GM13976 (cell line): ENCODE results near the gene PFKFB3.

Experiments used
- DNase-seq: peaks from one replicate; pipeline ENCODE4 v3.0.0; 2012; ENCODE audit warnings: low spot score
- in situ Hi-C: fragments of 300-500 bp; cut with MboI; formaldehyde crosslinking; loops from one replicate; pipeline ENCODE4 v1.12.0; 2022; ENCODE audit warnings: low sequenced_read_pairs, mixed read lengths, inconsistent platforms; ENCODE audit not compliant: unreplicated experiment
- TF ChIP-seq, protein P1 (sequence below): IDR thresholded peaks from 2 replicates; pipeline ENCODE4 v1.5.1; 2012; ENCODE audit warnings: borderline replicate concordance, mild to moderate bottlenecking; ENCODE audit not compliant: insufficient read depth; ENCODE audit errors: extremely low read depth, missing control alignments, control extremely low read depth

Gene PFKFB3

GRCh38 chr10:6222755-6223154, 20.0 kb downstream of the PFKFB3 start:
- in situ Hi-C loops, result no loop called here
- TF ChIP-seq, protein P1, sequence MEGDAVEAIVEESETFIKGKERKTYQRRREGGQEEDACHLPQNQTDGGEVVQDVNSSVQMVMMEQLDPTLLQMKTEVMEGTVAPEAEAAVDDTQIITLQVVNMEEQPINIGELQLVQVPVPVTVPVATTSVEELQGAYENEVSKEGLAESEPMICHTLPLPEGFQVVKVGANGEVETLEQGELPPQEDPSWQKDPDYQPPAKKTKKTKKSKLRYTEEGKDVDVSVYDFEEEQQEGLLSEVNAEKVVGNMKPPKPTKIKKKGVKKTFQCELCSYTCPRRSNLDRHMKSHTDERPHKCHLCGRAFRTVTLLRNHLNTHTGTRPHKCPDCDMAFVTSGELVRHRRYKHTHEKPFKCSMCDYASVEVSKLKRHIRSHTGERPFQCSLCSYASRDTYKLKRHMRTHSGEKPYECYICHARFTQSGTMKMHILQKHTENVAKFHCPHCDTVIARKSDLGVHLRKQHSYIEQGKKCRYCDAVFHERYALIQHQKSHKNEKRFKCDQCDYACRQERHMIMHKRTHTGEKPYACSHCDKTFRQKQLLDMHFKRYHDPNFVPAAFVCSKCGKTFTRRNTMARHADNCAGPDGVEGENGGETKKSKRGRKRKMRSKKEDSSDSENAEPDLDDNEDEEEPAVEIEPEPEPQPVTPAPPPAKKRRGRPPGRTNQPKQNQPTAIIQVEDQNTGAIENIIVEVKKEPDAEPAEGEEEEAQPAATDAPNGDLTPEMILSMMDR, result no peak
- DNase-seq, result no peak

GRCh38 chr10:6223981-6224380, 21.2 kb downstream of the PFKFB3 start:
- DNase-seq, result no peak
- in situ Hi-C loops, result no loop called here
- TF ChIP-seq, protein P1, result no peak

GRCh38 chr10:6224781-6225180, 22.0 kb downstream of the PFKFB3 start:
- in situ Hi-C loops, result no loop called here
- DNase-seq, result no peak
- TF ChIP-seq, protein P1, result no peak

- no peak for DNase-seq
- TF ChIP-seq, protein P1, result no peak
- in situ Hi-C loops, result no loop called here
Observed at GRCh38 chr10:6225263-6225814, 22.6 kb downstream of the PFKFB3 start.

DNA sequence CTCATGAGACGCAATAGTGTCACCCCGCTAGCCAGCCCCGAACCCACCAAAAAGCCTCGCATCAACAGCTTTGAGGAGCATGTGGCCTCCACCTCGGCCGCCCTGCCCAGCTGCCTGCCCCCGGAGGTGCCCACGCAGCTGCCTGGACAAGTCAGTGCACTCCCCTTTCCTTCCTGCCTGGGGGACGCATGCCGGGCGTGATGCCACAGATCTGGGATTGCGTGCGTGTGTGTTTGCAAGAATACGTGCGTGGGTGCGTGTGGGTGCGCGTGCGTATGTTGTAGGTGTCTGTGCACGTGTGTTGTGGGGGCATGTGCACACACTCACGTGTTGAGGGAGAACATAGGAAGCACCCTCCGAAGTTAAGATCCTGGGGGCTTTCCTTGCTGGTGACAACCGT, 23.5 kb downstream of the PFKFB3 start:
- TF ChIP-seq, protein P1, result no peak
- no peak for DNase-seq
- in situ Hi-C loops, result no loop called here

- TF ChIP-seq, protein P1, result no peak
- DNase-seq, result no peak
- in situ Hi-C loops, result no loop called here
Observed at GRCh38 chr10:6227346-6227745, 24.6 kb downstream of the PFKFB3 start.
